H1 (cell line): Measurements from ENCODE around the gene PDCD10. TPM values are rescaled to one million over a fixed set of nuclear protein-coding genes. Genes with fewer than 3 reads are reported as not detected.

ENCODE experiments used
- CTCF ChIA-PET: fragments of 300-600 bp; sonication (Branson Sonifier 250); formaldehyde crosslinking; loops from one replicate; lab custom pipeline; 2021; ENCODE audit not compliant: partially characterized antibody; lab: Charles Lee
- POLR2A ChIA-PET: fragments of 300-600 bp; sonication (Branson Sonifier 250); formaldehyde crosslinking; loops from one replicate; lab custom pipeline; 2021; ENCODE audit warnings: inconsistent platforms; ENCODE audit not compliant: partially characterized antibody; lab: Charles Lee
- DNase-seq, 2 experiments: peaks; one replicate each; pipeline versions ENCODE4 v3.0.0 to v3.0.0-alpha.2; 2010 to 2022; ENCODE audit warnings: low spot score in 2 of 2, low read depth in 1 of 2, mixed read lengths in 1 of 2
- FAIRE-seq: peaks from 2 replicates; lab custom pipeline; 2011; peaks lifted over from hg19 to GRCh38; lab: Jason Lieb, UNC
- H2AFZ ChIP-seq: 2 replicates; pipeline ENCODE4 v1.8.1; 2012; ENCODE audit warnings: low read length, inconsistent platforms
- H2AK5ac ChIP-seq: 2 replicates; pipeline ENCODE4 v1.6.1; 2013; ENCODE audit warnings: low read depth, low read length
- H2BK120ac ChIP-seq: replicated peaks from 2 replicates; pipeline ENCODE3; 2013; ENCODE audit warnings: low read depth, low read length, inconsistent platforms
- H2BK12ac ChIP-seq: 2 replicates; pipeline ENCODE4 v1.6.1; 2013; ENCODE audit warnings: low read depth, low read length
- H2BK15ac ChIP-seq: 2 replicates; pipeline ENCODE4 v1.6.1; 2013; ENCODE audit warnings: low read length
- H2BK20ac ChIP-seq: 2 replicates; pipeline ENCODE4 v1.6.1; 2013; ENCODE audit warnings: low read length
- H2BK5ac ChIP-seq: 2 replicates; pipeline ENCODE4 v1.6.1; 2013; ENCODE audit warnings: low read depth, low read length
- H3K14ac ChIP-seq: 2 replicates; pipeline ENCODE4 v1.6.1; 2013; ENCODE audit warnings: inconsistent platforms; ENCODE audit not compliant: insufficient read length
- H3K18ac ChIP-seq: 2 replicates; pipeline ENCODE4 v1.6.1; 2013; ENCODE audit warnings: low read length; ENCODE audit errors: extremely low read depth
- H3K23ac ChIP-seq: 2 replicates; pipeline ENCODE4 v1.6.1; 2013; ENCODE audit warnings: inconsistent platforms; ENCODE audit not compliant: insufficient read length
- H3K23me2 ChIP-seq: 2 replicates; pipeline ENCODE4 v1.6.1; 2013; ENCODE audit warnings: low read depth, low read length
- H3K27ac ChIP-seq: 2 replicates; pipeline ENCODE4 v1.6.1; 2011; ENCODE audit warnings: low read depth, low read length, inconsistent platforms
- H3K27me3 ChIP-seq, 4 experiments: replicated peaks in 1 of 4; 1 replicate in 1 of 4; 2 replicates in 3 of 4; pipeline versions ENCODE4 v1.6.1 to v1.8.1; 2011 to 2013; ENCODE audit warnings: low read length in 3 of 4, mild to moderate bottlenecking in 3 of 4, inconsistent platforms in 2 of 4, mixed read lengths in 2 of 4, moderate library complexity in 1 of 4; ENCODE audit not compliant: control insufficient read depth in 3 of 4, insufficient read depth in 3 of 4; ENCODE audit errors: extremely low read depth in 1 of 4
- H3K36me3 ChIP-seq, 4 experiments: 2 replicates each; pipeline versions ENCODE4 v1.6.1 to v1.8.1; 2011 to 2013; ENCODE audit warnings: mild to moderate bottlenecking in 4 of 4, low read length in 3 of 4, moderate library complexity in 2 of 4, control low read depth in 1 of 4, inconsistent platforms in 1 of 4; ENCODE audit not compliant: insufficient read depth in 4 of 4, control insufficient read depth in 2 of 4
- H3K4ac ChIP-seq: replicated peaks from 2 replicates; pipeline ENCODE3; 2013; ENCODE audit warnings: low read length, low read depth, mixed read lengths, inconsistent platforms; ENCODE audit not compliant: insufficient read length
- H3K4me1 ChIP-seq, 4 experiments: replicated peaks in 1 of 4; 1 replicate in 1 of 4; 2 replicates in 3 of 4; pipeline versions ENCODE4 v1.6.1 to v1.8.1; 2011 to 2013; ENCODE audit warnings: low read length in 3 of 4, inconsistent platforms in 2 of 4, mixed read lengths in 1 of 4; ENCODE audit not compliant: insufficient read depth in 4 of 4, control insufficient read depth in 3 of 4
- H3K4me2 ChIP-seq, 2 experiments: 2 replicates each; pipeline versions ENCODE4 v1.6.1 to v1.8.1; 2011 to 2013; ENCODE audit warnings: low read depth in 2 of 2, low read length in 2 of 2, control low read depth in 1 of 2, inconsistent platforms in 1 of 2, mild to moderate bottlenecking in 1 of 2; ENCODE audit not compliant: insufficient read depth in 1 of 2
- H3K4me3 ChIP-seq, 4 experiments: fragments of 200-600, 300-600 bp in 1 of 4; sonication (generic), shearing (Covaris generic), sonication (Bioruptor Twin) in 1 of 4; 2 replicates each; pipeline versions ENCODE4 v1.5.1 to v1.8.1; 2011 to 2016; ENCODE audit warnings: low read length in 4 of 4, low read depth in 3 of 4, control low read depth in 2 of 4, inconsistent platforms in 2 of 4, mild to moderate bottlenecking in 2 of 4, mixed read lengths in 1 of 4, moderate library complexity in 1 of 4; ENCODE audit not compliant: insufficient read depth in 2 of 4; ENCODE audit errors: extremely low read depth in 1 of 4
- H3K56ac ChIP-seq: replicated peaks from 2 replicates; pipeline ENCODE3; 2013; ENCODE audit warnings: low read depth, mild to moderate bottlenecking, mixed read lengths, low read length, inconsistent platforms; ENCODE audit not compliant: insufficient read length
- H3K79me1 ChIP-seq: 2 replicates; pipeline ENCODE4 v1.6.1; 2013; ENCODE audit warnings: low read depth, low read length, control low read depth
- H3K79me2 ChIP-seq, 2 experiments: 2 replicates each; pipeline versions ENCODE4 v1.6.1 to v1.8.1; 2012 to 2013; ENCODE audit warnings: low read length in 2 of 2, mild to moderate bottlenecking in 2 of 2, inconsistent platforms in 1 of 2; ENCODE audit not compliant: insufficient read depth in 2 of 2, control insufficient read depth in 1 of 2
- H3K9ac ChIP-seq, 4 experiments: replicated peaks in 1 of 4; 1 replicate in 1 of 4; 2 replicates in 3 of 4; pipeline versions ENCODE4 v1.6.1 to v1.8.1; 2011 to 2013; ENCODE audit warnings: low read depth in 3 of 4, low read length in 3 of 4, control low read depth in 2 of 4, mild to moderate bottlenecking in 2 of 4, moderate library complexity in 2 of 4, inconsistent platforms in 1 of 4; ENCODE audit errors: extremely low read depth in 1 of 4
- H3K9me3 ChIP-seq, 2 experiments: 2 replicates each; pipeline versions ENCODE4 v1.6.1 to v1.8.1; 2012 to 2013; ENCODE audit warnings: mild to moderate bottlenecking in 2 of 2, moderate library complexity in 2 of 2, control low read depth in 1 of 2, inconsistent platforms in 1 of 2, low read depth in 1 of 2, low read length in 1 of 2, mixed read lengths in 1 of 2; ENCODE audit not compliant: insufficient read depth in 2 of 2
- H4K20me1 ChIP-seq, 2 experiments: replicated peaks in 1 of 2; 2 replicates each; pipeline versions ENCODE3 to v1.8.1; 2011 to 2013; ENCODE audit warnings: inconsistent platforms in 2 of 2, low read length in 2 of 2, mild to moderate bottlenecking in 1 of 2; ENCODE audit not compliant: insufficient read depth in 2 of 2, control insufficient read depth in 1 of 2
- H4K5ac ChIP-seq: 2 replicates; pipeline ENCODE4 v1.6.1; 2013; ENCODE audit warnings: low read length, low read depth, mixed read lengths, inconsistent platforms; ENCODE audit not compliant: insufficient read length
- H4K8ac ChIP-seq: 2 replicates; pipeline ENCODE4 v1.8.0; 2013; ENCODE audit warnings: mild to moderate bottlenecking, moderate library complexity, low read length, inconsistent platforms; ENCODE audit not compliant: insufficient read depth; ENCODE audit errors: extremely low read depth
- H4K91ac ChIP-seq: replicated peaks from 2 replicates; pipeline ENCODE3; 2013; ENCODE audit warnings: low read length, mixed read lengths, inconsistent platforms; ENCODE audit not compliant: insufficient read length
- CBX8 ChIP-seq: fragments of 300-800, 300-1000 bp; sonication (generic); IDR thresholded peaks from 2 replicates; pipeline ENCODE4 v1.7.1; 2016; ENCODE audit warnings: low read depth, low read length, borderline replicate concordance
- CHD2 ChIP-seq: IDR thresholded peaks from 2 replicates; pipeline ENCODE4 v1.6.1; 2012; ENCODE audit warnings: low read length, improper control_type of control experiment
- CTBP2 ChIP-seq: IDR thresholded peaks from 2 replicates; pipeline ENCODE4 v1.7.0; 2011; ENCODE audit warnings: borderline replicate concordance, mild to moderate bottlenecking, moderate library complexity, mixed read lengths, low read length; ENCODE audit not compliant: insufficient read depth, insufficient read length
- EP300 ChIP-seq, 2 experiments: IDR thresholded peaks; 1 replicate in 1 of 2; 2 replicates in 1 of 2; pipeline ENCODE4 v1.6.1; 2011 to 2012; ENCODE audit warnings: low read depth in 2 of 2, low read length in 2 of 2, mild to moderate bottlenecking in 2 of 2, borderline replicate concordance in 1 of 2, inconsistent platforms in 1 of 2, moderate library complexity in 1 of 2
- GABPA ChIP-seq: IDR thresholded peaks from 2 replicates; pipeline ENCODE4 v1.6.1; 2011; ENCODE audit warnings: mild to moderate bottlenecking, low read length, moderate library complexity, borderline replicate concordance; ENCODE audit not compliant: insufficient read depth
- HDAC2 ChIP-seq, 2 experiments: fragments of 300-600 bp in 1 of 2; sonication (generic) in 1 of 2; IDR thresholded peaks; 2 replicates each; pipeline ENCODE4 v1.6.1; 2011 to 2012; ENCODE audit warnings: low read depth in 2 of 2, low read length in 2 of 2, mild to moderate bottlenecking in 2 of 2, moderate library complexity in 2 of 2, borderline replicate concordance in 1 of 2, inconsistent platforms in 1 of 2
- TEAD4 ChIP-seq: IDR thresholded peaks from 2 replicates; pipeline ENCODE4 v1.6.1; 2012; ENCODE audit warnings: low read depth, low read length, inconsistent platforms, mixed read lengths
- WGBS, 2 experiments: shearing (Covaris generic) in 1 of 2; methylation state at CpG; one replicate each; pipeline versions ENCODE4 v1.1.6 to v1.1.7; 2013 to 2015; ENCODE audit warnings: low lambda C conversion rate in 2 of 2, mixed read lengths in 2 of 2, inconsistent platforms in 1 of 2, low coverage in 1 of 2, missing lambda C conversion rate in 1 of 2; ENCODE audit not compliant: insufficient replicate concordance in 2 of 2, insufficient coverage in 1 of 2, insufficient read length in 1 of 2; ENCODE audit errors: extremely low coverage in 1 of 2, missing lambda C conversion rate in 1 of 2; 5-methylcytosine and 5-hydroxymethylcytosine counted together
- polyA plus RNA-seq, 7 experiments: library from polyadenylated mRNA; depleted of rRNA in 3 of 7; stranded (reverse) in 5 of 7; unstranded in 2 of 7; fragments of >200 nt in 5 of 7; fragments of 200-250 nt in 2 of 7; gene quantifications; 1 replicate in 5 of 7; 2 replicates in 1 of 7; 4 replicates in 1 of 7; pipeline versions ENCODE4 v1.2.1 to v1.2.3, GENCODE V29; 2011 to 2013; ENCODE audit warnings: missing spikeins in 2 of 7, mixed read lengths in 2 of 7
- total RNA-seq: library from RNA; stranded (reverse); fragmentation: NEBNext Ultra II Directional; extraction: Animal tissue kit (Norgen Biotek cat#: 25700); gene quantifications from 2 replicates; pipeline ENCODE4 v1.2.1, GENCODE V29; 2021

The PDCD10 gene
- total and polyA plus RNA-seq, 2 of the 8 experiments (the other 6 are each of a cell fraction or from before 2014, with no cell fraction given), result 52.0 to 76.6 TPM

- H3K27ac ChIP-seq, result no peak overlapping the region
- no peak overlapping the region for H3K4me2 ChIP-seq
- no peak overlapping the region for H2AFZ ChIP-seq
- 96% methylated on average over 1 of the region's 1 CpG; no CpG with 5 or more reads in 1 of the 2 experiments for WGBS, 2 experiments
- POLR2A ChIA-PET, result no interaction called here
- no peak overlapping the region for H3K4ac ChIP-seq
- H3K9me3 ChIP-seq, result no peaks in the 10 kb centered on the region; a peak in 1 of 4 replicates
- H3K18ac ChIP-seq, result no peak overlapping the region
- H3K56ac ChIP-seq, result no peak overlapping the region
- no peaks in the 10 kb centered on the region for H4K20me1 ChIP-seq
- no peak overlapping the region for H3K14ac ChIP-seq
- no peak overlapping the region for H3K23ac ChIP-seq
- no peaks in the 10 kb centered on the region for H3K36me3 ChIP-seq
- no peaks in the 10 kb centered on the region for H3K79me2 ChIP-seq
- H2BK15ac ChIP-seq, result no peak overlapping the region
- H2BK20ac ChIP-seq, result no peak overlapping the region
- no peak overlapping the region for H2BK12ac ChIP-seq
- no peaks in the 10 kb centered on the region for H3K23me2 ChIP-seq
- no peak overlapping the region for H2BK5ac ChIP-seq
- H4K8ac ChIP-seq, result no peak overlapping the region
- CTCF ChIA-PET, result no interaction called here
- DNase-seq, result no peak
- no peak overlapping the region for H4K5ac ChIP-seq
- H3K4me1 ChIP-seq, result no peaks in the 10 kb centered on the region
- no peaks in the 10 kb centered on the region for H3K79me1 ChIP-seq
- no peaks in the 10 kb centered on the region for H3K27me3 ChIP-seq
- no peak overlapping the region for H2AK5ac ChIP-seq
- H4K91ac ChIP-seq, result no peak overlapping the region
- no peak overlapping the region for H3K9ac ChIP-seq
- FAIRE-seq, result no peak
- H2BK120ac ChIP-seq, result no peak overlapping the region
- H3K4me3 ChIP-seq, result no peak overlapping the region
- TF ChIP-seq CHD2, result no peak
- no peak for TF ChIP-seq EP300 (IDR thresholded peaks at IDR 0.05; ENCODE audit: borderline replicate concordance in 1 of 2, low read depth in 2 of 2, low read length in 2 of 2)
- no peak for TF ChIP-seq GABPA
- TF ChIP-seq HDAC2 (IDR thresholded peaks at IDR 0.05; ENCODE audit: borderline replicate concordance in 1 of 2, low read depth in 2 of 2, low read length in 2 of 2), result no peak
- no peak for TF ChIP-seq CTBP2
- TF ChIP-seq CBX8, result no peak
- TF ChIP-seq TEAD4, result no peak
Measured at GRCh38 chr3:167773584-167773983, 38.9 kb upstream of the PDCD10 start.
